GM18505 (cell line): ENCODE measurements around the gene EP400.

Experiments
- ATAC-seq: cut with Tn5 transposase; IDR thresholded peaks from one replicate; pipeline ENCODE4 v1.9.1; 2021; ENCODE audit not compliant: unreplicated experiment
- POLR2A ChIP-seq: IDR thresholded peaks from 4 replicates; pipeline ENCODE4 v1.6.1; 2011; ENCODE audit warnings: borderline replicate concordance; ENCODE audit not compliant: insufficient read depth, insufficient read length; ENCODE audit errors: extremely low read depth

EP400 gene

GRCh38 chr12:132009336-132009859 lies 59.7 kb downstream of the EP400 start:
- no peak for ATAC-seq
- no peak for TF ChIP-seq POLR2A

- TF ChIP-seq POLR2A = no peak
- ATAC-seq = no peak
Observed at GRCh38 chr12:132012919-132013568, 63.3 kb downstream of the EP400 start.

GRCh38 chr12:132014092-132014914 lies 64.6 kb downstream of the EP400 start:
- no peak for TF ChIP-seq POLR2A
- no peak for ATAC-seq

GRCh38 chr12:132014915-132015280 lies 65.2 kb downstream of the EP400 start:
- ATAC-seq = no peak

GRCh38 chr12:132015686-132016430 lies 66.1 kb downstream of the EP400 start:
- ATAC-seq = no peak
- no peak for TF ChIP-seq POLR2A

More at GRCh38 chr12:132014915-132015280, 65.2 kb downstream of the EP400 start:
- no peak for TF ChIP-seq POLR2A

GRCh38 chr12:132018193-132018916 lies 68.6 kb downstream of the EP400 start:
- TF ChIP-seq POLR2A = no peak

GRCh38 chr12:132019891-132020290 lies 70.1 kb downstream of the EP400 start:
- ATAC-seq = no peak
- no peak for TF ChIP-seq POLR2A

More at GRCh38 chr12:132018193-132018916, 68.6 kb downstream of the EP400 start:
- ATAC-seq = no peak

GRCh38 chr12:132020292-132020691 lies 70.5 kb downstream of the EP400 start:
- no peak for ATAC-seq
- no peak for TF ChIP-seq POLR2A

- ATAC-seq = no peak
- TF ChIP-seq POLR2A = no peak
Observed at GRCh38 chr12:132021031-132021871, 71.5 kb downstream of the EP400 start.

- no peak for ATAC-seq
- no peak for TF ChIP-seq POLR2A
Observed at GRCh38 chr12:132021965-132022364, 72.2 kb downstream of the EP400 start.

- no peak for ATAC-seq
- TF ChIP-seq POLR2A = no peak
Observed at GRCh38 chr12:132023658-132024057, 73.9 kb downstream of the EP400 start.

GRCh38 chr12:132024758-132025157 lies 75.0 kb downstream of the EP400 start:
- TF ChIP-seq POLR2A = no peak
- no peak for ATAC-seq
